Islet precursor cell (in vitro differentiated cells): Measurements from ENCODE around the gene LRRC8E.
A peak's percentile ranks its signal among the peaks of the same experiment; 100 is the strongest.

ENCODE experiments used
- DNase-seq: peaks from one replicate; pipeline ENCODE4 v3.0.0-alpha.2; 2018

LRRC8E gene

DNA sequence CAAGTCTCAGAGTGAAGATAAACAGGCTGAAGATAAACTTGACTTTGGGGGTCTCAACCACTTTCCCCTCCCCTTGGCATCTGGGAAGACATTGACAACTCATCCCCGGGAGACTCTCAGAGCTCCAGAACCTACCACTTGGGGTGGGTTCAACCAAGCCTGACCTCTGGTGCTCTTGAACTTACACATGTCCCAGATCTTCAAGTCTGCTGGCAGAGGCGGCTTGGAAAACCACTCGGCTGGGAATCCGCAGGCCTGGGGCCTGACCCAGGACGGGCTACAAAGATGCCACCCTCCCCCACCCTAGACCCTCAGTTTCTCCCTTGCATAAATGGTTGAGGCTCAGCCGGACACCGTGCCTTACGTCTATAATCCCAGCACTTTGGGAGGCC, 512 bp downstream of the LRRC8E start:
- DNase-seq = peak; percentile 51

DNA sequence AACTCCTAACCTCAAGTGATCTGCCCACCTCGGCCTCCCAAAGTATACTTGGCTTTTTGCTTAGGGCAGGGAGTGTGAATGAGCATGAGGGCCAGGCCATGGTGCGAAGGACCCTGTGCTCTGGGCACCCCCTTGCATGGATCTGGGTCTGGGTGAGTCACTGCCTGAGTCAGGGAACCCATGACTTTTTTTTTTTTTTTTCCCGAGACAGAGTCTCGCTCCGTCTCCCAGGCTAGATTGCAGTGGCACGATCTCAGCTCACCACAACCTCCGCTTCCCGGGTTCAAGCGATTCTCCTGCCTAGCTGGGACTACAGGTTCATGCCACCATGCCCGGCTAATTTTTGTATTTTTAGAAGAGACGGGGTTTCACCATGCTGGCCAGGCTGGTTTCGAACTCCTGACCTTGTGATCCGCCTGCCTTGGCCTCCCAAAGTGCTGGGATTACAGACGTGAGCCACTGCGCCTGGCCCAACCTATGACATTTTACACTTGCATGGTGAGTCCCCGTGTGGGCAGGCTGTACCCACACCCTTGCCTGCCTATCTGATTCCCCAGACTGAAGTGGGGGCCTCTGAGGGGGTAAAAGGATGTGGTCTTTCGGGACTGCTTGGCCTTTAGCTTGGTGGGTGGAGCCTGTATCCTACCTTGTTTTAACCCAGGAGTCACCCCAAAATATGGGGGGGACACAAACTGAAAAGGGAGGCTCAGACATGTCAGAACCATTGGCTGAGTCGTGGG, 5.2 kb downstream of the LRRC8E start:
- peak; percentile 66 for DNase-seq

DNA sequence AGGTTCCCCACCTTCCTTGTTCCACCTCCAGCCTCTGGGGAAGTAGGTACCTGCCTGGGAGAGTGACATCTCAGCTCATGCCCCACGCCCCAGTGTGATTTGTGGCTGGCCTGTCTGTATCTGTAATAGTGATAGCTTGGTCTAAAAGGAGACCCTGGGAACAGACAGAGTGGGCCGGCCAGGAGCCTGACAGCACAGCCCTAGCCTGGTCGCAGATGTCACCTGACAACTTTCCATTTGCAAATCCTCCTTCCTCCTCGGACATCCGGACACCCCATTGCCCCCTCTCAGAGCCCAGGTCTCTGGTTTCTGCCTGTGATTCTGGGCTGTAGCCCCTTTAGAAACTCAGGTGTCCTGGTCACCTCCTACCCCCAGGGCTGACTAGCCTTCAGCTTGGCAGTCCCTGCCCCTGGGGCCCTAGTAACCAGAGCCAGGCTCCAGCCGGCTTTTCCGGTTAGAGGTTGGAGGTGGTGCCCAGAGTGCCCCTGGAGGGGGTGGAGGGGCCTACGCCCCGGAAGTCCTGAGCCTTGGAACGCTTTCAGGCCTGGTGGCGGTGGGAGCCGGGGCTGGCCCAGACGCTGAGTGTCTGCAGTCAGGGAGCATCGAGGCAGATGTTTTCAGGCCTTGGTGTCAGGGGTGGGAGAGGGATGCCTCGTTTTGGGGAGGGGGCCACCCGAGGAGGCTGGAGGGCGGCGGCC, 6.5 kb downstream of the LRRC8E start:
- DNase-seq = peak; percentile 64

DNA sequence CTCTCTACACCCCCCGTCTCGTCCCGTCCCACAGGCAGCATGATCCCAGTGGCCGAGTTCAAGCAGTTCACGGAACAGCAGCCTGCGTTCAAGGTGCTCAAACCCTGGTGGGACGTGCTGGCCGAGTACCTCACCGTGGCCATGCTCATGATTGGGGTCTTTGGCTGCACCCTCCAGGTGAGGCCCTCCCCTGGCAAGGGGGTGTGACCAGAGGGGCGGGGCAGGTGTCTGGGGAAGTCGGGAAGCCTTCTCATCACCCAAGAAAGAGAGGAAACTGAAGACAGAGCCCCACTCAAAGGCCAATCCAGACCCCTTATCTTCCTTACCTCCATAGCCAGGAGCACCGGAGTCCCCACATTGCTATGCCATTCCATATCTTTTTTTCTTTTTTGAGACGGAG, 7.3 kb downstream of the LRRC8E start:
- DNase-seq = no peak

DNA sequence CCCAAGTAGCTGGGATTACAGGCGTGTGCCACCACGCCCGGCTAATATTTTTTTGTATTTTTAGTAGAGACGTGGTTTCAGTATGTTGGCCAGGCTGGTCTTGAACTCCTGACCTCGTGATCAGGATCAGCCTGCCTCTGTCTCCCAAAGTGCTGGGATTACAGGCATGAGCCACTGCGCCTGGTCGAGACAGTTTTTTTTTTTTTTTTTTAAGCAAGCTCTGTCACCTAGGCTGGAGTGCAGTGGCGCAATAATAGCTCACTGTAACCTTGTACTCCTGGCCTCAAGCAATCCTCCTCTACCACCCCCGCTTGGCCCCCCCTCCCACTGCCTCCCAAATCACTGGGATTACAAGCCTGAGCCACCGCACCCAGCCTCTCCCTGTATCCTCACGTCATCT, 9.0 kb downstream of the LRRC8E start:
- no peak for DNase-seq

DNA sequence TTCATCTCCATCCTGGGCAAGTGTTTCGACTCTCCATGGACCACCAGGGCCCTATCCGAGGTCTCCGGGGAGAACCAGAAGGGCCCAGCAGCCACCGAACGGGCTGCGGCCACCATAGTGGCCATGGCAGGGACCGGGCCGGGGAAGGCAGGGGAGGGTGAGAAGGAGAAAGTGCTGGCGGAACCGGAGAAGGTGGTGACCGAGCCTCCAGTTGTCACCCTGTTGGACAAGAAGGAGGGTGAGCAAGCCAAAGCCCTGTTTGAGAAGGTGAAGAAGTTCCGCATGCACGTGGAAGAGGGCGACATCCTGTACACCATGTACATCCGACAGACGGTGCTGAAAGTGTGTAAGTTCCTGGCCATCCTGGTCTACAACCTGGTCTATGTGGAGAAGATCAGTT, 10.7 kb downstream of the LRRC8E start:
- no peak for DNase-seq

DNA sequence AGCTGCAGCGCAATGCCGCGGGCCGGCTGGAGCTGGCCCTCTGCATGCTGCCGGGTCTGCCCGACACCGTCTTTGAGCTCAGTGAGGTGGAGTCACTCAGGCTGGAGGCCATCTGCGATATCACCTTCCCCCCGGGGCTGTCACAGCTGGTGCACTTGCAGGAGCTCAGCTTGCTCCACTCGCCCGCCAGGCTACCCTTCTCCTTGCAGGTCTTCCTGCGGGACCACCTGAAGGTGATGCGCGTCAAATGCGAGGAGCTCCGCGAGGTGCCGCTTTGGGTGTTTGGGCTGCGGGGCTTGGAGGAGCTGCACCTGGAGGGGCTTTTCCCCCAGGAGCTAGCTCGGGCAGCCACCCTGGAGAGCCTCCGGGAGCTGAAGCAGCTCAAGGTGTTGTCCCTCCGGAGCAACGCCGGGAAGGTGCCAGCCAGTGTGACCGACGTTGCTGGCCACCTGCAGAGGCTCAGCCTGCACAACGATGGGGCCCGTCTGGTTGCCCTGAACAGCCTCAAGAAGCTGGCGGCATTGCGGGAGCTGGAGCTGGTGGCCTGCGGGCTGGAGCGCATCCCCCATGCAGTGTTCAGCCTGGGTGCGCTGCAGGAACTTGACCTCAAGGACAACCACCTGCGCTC, 11.6 kb downstream of the LRRC8E start:
- no peak for DNase-seq

DNA sequence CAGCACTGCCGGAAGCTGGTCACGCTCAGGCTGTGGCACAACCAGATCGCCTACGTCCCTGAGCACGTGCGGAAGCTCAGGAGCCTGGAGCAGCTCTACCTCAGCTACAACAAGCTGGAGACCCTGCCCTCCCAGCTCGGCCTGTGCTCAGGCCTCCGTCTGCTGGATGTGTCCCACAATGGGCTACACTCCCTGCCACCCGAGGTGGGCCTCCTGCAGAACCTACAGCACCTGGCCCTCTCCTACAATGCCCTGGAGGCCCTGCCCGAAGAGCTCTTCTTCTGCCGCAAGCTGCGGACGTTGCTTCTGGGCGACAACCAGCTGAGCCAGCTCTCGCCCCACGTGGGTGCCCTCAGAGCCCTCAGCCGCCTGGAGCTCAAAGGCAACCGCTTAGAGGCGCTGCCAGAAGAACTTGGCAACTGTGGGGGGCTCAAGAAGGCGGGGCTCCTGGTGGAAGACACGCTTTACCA, 12.1 kb downstream of the LRRC8E start:
- no peak for DNase-seq

DNA sequence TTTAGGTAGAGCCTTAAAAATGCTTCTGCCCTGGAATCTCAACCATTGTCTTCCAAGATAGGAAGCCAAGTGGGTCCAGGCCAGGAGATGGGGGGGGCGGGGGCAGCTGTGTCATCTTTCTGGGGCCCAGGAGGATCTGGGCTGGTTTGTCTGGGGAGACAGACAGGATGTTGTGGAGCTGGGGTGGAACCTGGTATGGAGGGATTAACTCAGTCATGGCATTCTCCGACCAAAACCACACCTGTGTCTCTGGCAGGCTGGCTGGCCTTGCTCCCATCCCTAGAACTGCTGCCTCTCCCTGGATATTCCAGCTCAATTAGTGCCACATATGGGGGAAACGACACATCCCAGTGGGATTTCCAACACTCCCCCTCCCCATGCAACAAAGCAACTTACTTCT, 12.6 kb downstream of the LRRC8E start:
- DNase-seq = no peak

DNA sequence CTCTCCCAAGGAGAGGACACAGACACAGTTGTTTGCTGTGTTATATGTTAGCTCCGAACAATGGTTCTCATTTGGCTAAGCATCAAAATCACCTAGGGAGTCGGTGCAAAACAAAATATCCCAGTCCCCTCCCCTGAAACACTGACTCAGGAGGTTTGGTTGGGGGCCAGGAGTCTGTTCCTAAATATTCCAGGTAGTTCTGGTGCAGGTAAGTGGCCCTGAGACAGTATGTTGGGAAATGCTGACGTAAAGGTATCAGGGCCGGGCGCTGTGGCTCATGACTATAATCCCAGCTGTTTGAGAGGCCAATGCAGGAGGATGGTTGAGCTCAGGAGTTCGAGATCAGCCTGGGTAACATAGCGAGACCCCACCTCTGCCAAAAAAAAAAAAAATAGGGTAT, 13.0 kb downstream of the LRRC8E start:
- DNase-seq = no peak

DNA sequence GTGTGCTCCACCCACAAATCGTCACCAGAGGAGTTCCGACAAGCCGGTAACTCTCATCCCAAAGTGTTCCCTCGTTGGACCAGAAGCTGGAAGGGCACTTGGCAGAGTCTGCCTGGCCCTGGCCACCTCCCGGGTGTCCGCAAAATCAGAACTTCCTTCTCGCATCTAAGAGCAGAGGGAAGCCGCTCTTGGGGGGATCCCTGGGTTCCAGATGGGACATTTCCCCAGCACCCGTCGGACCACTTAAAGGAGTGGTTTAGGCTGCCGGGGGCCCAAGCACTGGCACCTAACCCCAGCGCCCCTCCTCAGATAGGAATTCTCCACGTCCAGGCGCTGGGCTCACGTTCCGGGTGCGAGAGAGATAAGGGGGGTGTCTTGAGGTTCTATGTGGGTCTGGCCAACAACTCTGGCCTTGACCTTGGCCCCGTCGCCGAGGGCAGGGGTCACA, 14.5 kb downstream of the LRRC8E start:
- DNase-seq = no peak

DNA sequence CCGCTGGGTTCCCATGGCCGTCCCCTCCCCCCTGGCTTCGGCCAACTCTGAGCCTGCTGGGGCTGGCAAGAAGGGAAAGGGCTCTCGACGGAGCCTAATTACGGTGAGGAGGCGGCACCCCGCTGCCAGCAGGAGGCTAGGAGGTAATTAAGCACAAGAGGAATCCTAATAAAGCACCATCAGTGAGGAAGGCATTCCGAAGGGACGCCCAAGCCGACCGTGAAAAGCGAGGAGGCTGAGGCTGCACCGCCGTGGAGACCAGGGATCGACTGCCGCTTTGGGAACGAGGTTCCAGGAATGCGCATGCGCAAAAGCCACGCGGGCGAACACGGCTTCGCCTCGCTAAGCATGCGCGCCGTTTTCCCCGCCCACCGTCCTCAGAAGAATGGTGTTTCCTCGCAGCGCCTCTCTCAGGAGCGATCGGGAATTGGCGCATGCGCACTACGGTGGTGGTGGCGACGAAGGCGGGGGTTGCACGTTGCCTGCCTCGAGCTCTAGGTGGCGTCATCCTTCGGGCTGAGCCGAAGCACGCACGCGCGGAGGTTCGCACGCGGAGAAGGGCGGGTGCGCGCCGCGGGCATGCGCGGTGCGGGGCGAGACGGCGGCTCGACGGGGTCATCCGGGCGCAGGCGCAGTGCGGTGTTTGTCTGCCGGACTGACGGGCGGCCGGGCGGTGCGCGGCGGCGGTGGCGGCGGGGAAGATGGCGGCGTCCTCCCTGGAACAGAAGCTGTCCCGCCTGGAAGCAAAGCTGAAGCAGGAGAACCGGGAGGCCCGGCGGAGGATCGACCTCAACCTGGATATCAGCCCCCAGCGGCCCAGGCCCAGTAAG, 15.1 kb downstream of the LRRC8E start, which contains the start of gene MAP2K7:
Gene MAP2K7 (plus strand): TSS at position 634 of the 830 bp plus-strand sequence. CDS start 68 bp downstream, at position 702.
- DNase-seq = peak; percentile 99

DNA sequence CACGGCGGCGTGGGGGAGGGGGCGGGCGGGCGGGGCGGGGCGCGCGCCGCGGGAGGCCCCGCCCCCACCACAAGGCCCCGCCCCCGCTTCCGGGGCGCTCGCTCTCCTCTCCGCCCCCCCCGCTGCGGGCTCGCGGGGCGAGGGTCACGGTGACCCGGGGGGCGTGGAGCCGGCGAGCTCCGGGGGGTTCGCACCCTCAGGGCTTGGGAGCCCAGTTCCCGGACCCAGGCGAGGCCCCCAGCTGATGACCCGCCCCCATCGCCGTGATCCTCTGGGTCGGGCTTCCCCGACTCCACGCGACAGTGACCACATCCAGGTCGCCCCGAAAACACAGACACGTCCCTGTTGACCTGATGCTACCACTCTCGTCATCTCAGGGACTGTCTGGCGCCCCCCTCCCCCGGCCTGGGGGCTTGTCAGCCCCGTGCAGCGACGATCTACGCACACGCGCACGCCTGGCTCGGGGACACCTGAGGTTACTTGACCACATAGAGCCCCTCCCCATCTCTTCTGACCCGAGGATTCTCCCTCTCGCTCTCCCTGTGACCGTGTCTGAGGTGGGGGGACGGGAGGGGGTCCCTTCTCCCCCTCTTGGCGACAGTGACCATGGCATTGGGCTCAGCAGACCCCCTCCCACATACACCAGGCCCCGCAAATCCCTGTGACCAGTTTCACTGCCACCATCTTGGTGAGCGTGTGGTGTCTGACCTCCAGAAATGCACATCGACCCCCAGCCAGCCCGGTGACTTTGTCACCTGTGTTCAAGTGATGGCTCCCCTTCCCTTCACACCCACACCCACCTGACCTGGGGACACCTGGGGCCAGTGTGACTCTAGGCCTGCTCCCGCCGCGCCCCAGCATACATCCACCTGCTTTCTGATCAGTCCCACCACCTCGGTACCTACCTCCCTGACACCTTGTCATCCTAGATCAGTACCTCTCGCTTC, 16.0 kb downstream of the LRRC8E start:
- no peak for DNase-seq

DNA sequence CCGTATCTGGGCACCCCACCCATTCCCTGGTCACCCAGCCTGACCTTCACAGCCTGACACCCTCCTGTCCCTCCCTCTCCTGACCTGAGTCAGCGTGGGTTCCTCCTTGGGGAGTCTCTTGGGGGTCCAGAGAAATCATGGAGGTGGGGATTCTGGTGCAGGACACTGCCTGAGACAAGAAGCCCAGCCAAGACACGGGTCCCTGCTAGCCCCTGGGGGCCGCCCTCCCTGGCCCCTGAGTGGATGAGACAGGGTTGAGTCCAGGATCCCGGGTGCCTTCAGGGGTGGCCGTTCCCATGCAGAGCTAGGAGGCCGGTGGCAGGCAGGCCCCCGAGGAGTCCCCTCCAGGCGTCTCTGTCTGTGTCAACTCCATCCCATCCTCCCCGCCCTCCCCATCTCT, 17.0 kb downstream of the LRRC8E start:
- no peak for DNase-seq

DNA sequence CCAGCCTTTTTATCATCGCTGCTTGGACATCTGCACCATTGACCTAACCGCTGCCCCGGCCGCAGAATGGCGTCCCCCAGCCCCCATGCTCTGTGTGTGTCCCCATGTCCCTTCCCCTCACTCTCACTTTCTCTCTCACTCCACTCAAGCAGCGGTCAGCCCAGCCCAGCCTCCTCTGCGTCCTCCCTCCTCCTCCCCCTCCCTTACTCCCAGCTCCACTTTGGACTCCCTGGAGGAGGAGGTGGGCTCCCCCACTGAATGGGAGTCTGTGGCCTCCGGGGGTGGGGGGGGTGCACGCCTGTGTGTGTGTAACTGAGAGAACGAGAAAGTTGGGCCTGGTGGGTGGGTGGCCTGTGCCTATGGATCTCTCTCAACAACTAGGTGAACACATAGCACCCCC, 17.5 kb downstream of the LRRC8E start:
- no peak for DNase-seq

DNA sequence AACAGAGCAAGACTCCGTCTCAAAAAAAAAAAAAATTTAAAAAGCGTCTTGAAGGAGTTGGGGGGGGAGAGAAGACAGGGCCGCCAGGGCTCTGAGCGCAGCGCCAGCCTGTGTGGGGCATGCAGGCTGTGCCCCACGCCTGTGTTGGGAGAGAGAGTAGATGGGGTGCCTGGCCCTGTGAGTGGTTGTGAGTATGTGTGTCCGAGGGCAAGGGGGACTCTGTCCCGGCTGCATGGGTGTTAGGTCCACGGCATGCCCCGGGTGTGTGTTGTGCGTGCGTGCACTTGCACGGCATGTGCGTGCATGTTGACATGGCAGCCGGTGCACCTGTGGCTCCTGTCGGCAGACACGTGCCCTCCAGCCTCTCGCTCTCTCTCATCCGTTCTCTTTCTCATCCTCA, 18.8 kb downstream of the LRRC8E start:
- no peak for DNase-seq

DNA sequence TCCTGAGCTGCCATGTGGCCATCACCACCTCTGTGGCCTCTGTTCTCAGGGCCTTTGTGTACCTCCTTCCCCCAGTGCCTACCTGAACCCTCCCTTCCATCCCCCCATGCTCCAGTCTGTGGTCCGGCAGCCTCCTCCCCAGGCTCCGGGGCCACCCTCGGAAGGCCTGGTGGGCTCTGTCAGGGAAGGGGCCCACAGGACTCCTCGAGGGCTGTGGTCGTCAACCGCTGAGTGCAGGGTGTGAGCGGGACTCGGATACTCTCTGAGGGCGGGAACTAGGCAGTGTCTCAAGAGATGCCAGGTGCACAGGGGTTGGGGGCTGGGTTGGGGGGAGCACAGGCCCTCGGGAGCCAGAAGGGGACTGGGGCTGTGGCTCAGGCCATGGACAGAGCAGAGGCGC, 19.2 kb downstream of the LRRC8E start:
- no peak for DNase-seq

DNA sequence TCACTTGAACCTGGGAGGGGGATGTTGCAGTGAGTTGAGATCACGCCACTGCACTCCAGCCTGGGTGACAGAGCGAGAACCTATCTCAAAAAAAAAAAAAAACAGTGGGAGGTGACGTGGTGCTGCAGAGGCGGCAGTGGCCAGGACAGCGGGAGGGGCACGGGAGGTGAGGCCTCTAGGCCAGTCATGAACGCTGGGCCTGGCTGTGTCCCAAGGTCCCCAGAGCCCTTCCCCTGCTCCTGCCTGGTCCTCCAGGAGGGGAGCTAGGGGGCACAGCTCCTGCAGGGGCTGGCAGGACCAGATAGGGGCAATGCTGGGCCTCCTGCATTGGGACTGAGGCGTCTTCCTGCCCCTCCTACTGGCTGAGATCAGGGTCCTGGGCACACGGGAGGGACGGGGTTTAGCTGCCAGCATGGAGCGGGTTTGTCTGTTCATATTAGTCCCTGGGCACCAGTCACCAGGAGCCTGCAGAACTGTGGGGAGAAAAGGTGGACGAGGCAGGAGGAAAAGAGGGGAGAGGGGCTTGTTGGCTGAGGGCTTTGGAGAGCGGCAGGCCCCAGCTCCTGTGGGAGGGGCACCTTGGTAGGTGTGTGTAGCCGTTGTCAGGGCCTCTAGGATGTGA, 19.9 kb downstream of the LRRC8E start:
- DNase-seq = no peak

DNA sequence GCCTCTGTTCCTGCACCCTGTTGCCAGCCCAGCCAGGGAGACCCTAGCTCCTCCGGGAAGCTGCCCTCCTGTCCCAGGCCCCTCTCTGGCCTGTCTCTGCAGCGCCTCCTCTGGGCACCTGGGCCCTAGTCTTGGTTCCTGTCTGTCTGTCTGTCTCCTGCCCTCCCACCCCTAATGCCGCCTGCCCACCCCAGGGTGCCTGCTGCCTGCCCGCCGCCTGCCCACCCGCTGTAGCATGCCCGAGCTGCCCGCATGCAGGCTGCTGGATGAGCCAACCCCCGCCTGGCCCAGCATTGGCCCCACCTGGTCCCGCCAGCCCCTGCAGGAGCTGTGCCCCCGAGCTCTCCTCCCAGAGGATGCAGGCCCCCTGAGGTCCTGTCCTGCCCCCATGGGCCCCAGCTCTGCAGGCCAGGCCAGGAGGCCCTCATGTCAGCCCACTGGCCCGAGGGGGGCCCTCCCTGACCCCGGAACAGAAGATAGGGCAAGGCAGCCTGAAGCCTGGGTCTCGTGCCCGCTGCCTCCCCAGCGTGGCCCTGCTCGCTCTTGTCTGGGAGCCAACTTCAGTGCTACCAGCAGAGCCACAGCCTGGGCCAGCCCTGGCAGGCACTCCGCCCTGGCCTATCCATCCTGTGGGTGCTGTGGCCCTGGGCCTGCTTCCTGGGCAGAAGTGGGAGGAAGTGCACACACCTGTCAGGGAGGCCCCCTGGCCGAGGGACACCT, 20.6 kb downstream of the LRRC8E start:
- no peak for DNase-seq

DNA sequence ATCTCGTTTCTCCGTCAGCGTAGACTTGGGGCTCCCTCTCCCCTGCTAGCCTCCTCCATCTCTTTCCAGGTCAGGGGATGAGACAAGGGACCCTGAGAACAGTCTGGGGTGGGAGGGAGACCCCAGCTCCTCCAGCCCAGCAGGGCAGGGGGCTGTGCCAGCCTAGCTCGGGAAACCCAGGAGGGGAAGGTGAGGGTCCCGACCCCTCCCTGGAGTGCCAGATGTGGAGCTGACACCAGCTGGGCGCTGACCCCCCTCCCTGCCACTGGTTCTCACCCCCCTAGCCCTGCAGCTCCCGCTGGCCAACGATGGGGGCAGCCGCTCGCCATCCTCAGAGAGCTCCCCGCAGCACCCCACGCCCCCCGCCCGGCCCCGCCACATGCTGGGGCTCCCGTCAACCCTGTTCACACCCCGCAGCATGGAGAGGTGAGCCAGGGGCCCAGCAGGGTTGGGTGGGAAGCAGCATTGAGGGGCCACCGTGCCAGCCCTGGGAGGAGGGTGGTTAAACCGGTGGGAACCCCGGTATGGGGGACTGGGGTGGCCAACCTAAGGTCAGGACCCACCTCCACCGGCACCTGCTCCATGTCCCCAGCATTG, 21.3 kb downstream of the LRRC8E start:
- no peak for DNase-seq
